H9 (cell line): ENCODE data around the gene FAM90A26. TPM values are rescaled to one million over a fixed set of nuclear protein-coding genes. Genes with fewer than 3 reads are reported as not detected.
"Not testable (repeated sequence)": the region's sequence is repeated elsewhere in the genome, so short reads cannot be mapped to it uniquely, and the experiment has no call there.

Source experiments
- DNase-seq: peaks from one replicate; pipeline ENCODE4 v3.0.0-alpha.2; 2017
- H2AFZ ChIP-seq: one replicate; pipeline ENCODE4 v1.6.1; 2013; ENCODE audit warnings: mild to moderate bottlenecking, low read length, control low read depth, moderate library complexity
- H2AK5ac ChIP-seq: 2 replicates; pipeline ENCODE4 v1.6.1; 2013; ENCODE audit warnings: low read length, control low read depth, mixed read lengths; ENCODE audit not compliant: insufficient read length
- H2BK120ac ChIP-seq: one replicate; pipeline ENCODE4 v1.6.1; 2013; ENCODE audit warnings: low read depth, mild to moderate bottlenecking, low read length, control low read depth, inconsistent platforms; ENCODE audit not compliant: poor library complexity, severe bottlenecking
- H2BK12ac ChIP-seq: 2 replicates; pipeline ENCODE4 v1.6.1; 2013; ENCODE audit warnings: low read length, control low read depth, mixed read lengths, low read depth; ENCODE audit not compliant: insufficient read length
- H2BK15ac ChIP-seq: 2 replicates; pipeline ENCODE4 v1.6.1; 2013; ENCODE audit warnings: low read depth, low read length, control low read depth
- H2BK20ac ChIP-seq: one replicate; pipeline ENCODE4 v1.6.1; 2013; ENCODE audit warnings: low read depth, mild to moderate bottlenecking, low read length, control low read depth, inconsistent platforms; ENCODE audit not compliant: poor library complexity, severe bottlenecking
- H2BK5ac ChIP-seq: 2 replicates; pipeline ENCODE4 v1.6.1; 2013; ENCODE audit warnings: low read length, control low read depth, mixed read lengths; ENCODE audit not compliant: insufficient read length
- H3K14ac ChIP-seq: 2 replicates; pipeline ENCODE4 v1.6.1; 2013; ENCODE audit warnings: low read length, control low read depth; ENCODE audit not compliant: insufficient read depth
- H3K18ac ChIP-seq: 2 replicates; pipeline ENCODE4 v1.6.1; 2013; ENCODE audit warnings: low read depth, mild to moderate bottlenecking, mixed read lengths, low read length, control low read depth; ENCODE audit not compliant: insufficient read length
- H3K23ac ChIP-seq: 2 replicates; pipeline ENCODE4 v1.6.1; 2013; ENCODE audit warnings: low read length, control low read depth, mixed read lengths, low read depth; ENCODE audit not compliant: insufficient read length
- H3K23me2 ChIP-seq: 2 replicates; pipeline ENCODE4 v1.6.1; 2013; ENCODE audit warnings: low read depth, mild to moderate bottlenecking, mixed read lengths, low read length, control low read depth; ENCODE audit not compliant: insufficient read length, poor library complexity, severe bottlenecking
- H3K27ac ChIP-seq: 2 replicates; pipeline ENCODE4 v1.5.1; 2013; ENCODE audit warnings: low read length, control low read depth, mixed read lengths, low read depth; ENCODE audit not compliant: insufficient read length
- H3K27me3 ChIP-seq: 2 replicates; pipeline ENCODE4 v1.6.1; 2013; ENCODE audit warnings: low read length, control low read depth, inconsistent platforms; ENCODE audit not compliant: insufficient read depth
- H3K4ac ChIP-seq: 2 replicates; pipeline ENCODE4 v1.6.1; 2013; ENCODE audit warnings: low read depth, mild to moderate bottlenecking, control low read depth, inconsistent platforms, low read length, moderate library complexity
- H3K4me1 ChIP-seq: 2 replicates; pipeline ENCODE4 v1.6.1; 2013; ENCODE audit warnings: low read length, control low read depth, inconsistent platforms; ENCODE audit not compliant: insufficient read depth
- H3K4me2 ChIP-seq: 2 replicates; pipeline ENCODE4 v1.6.1; 2013; ENCODE audit warnings: low read length, control low read depth, mixed read lengths; ENCODE audit not compliant: insufficient read length, insufficient read depth
- H3K56ac ChIP-seq: 2 replicates; pipeline ENCODE4 v1.6.1; 2013; ENCODE audit warnings: low read depth, mild to moderate bottlenecking, mixed read lengths, low read length, control low read depth; ENCODE audit not compliant: insufficient read length
- H3K79me1 ChIP-seq: 2 replicates; pipeline ENCODE4 v1.6.1; 2013; ENCODE audit warnings: low read depth, mild to moderate bottlenecking, moderate library complexity, low read length, control low read depth, inconsistent platforms; ENCODE audit not compliant: insufficient read depth, poor library complexity, severe bottlenecking
- H3K79me2 ChIP-seq: 2 replicates; pipeline ENCODE4 v1.6.1; 2013; ENCODE audit warnings: low read length, control low read depth, inconsistent platforms; ENCODE audit not compliant: insufficient read depth
- H3K9ac ChIP-seq: 2 replicates; pipeline ENCODE4 v1.6.1; 2013; ENCODE audit warnings: low read length, control low read depth, mixed read lengths; ENCODE audit not compliant: insufficient read length; ENCODE audit errors: extremely low read depth
- H3K9me3 ChIP-seq: one replicate; pipeline ENCODE4 v1.6.1; 2013; ENCODE audit warnings: low read depth, low read length, inconsistent platforms; ENCODE audit not compliant: control insufficient read depth
- H3T11ph ChIP-seq: one replicate; pipeline ENCODE4 v1.6.1; 2013; ENCODE audit warnings: mild to moderate bottlenecking, low read length, control low read depth, inconsistent platforms
- H4K20me1 ChIP-seq: one replicate; pipeline ENCODE4 v1.6.1; 2013; ENCODE audit not compliant: control insufficient read depth, insufficient read length, insufficient read depth
- H4K5ac ChIP-seq: 2 replicates; pipeline ENCODE4 v1.6.1; 2013; ENCODE audit warnings: low read depth, mild to moderate bottlenecking, mixed read lengths, low read length, control low read depth; ENCODE audit not compliant: insufficient read length
- H4K8ac ChIP-seq: replicated peaks from 2 replicates; pipeline ENCODE4 v1.6.1; 2013; ENCODE audit warnings: low read length, control low read depth, mixed read lengths, low read depth; ENCODE audit not compliant: insufficient read length
- H4K91ac ChIP-seq: 2 replicates; pipeline ENCODE4 v1.6.1; 2013; ENCODE audit warnings: low read depth, mild to moderate bottlenecking, moderate library complexity, mixed read lengths, low read length, control low read depth; ENCODE audit not compliant: insufficient read length
- H3K27ac Mint-ChIP-seq, 3 experiments: 2 replicates in 2 of 3; 3 replicates in 1 of 3; pipeline ENCODE4 v1.8.0; 2020 to 2021; ENCODE audit warnings: mixed read lengths in 3 of 3, mild to moderate bottlenecking in 1 of 3, moderate library complexity in 1 of 3
- H3K27me3 Mint-ChIP-seq: 2 replicates; pipeline ENCODE4 v1.8.0; 2021; ENCODE audit warnings: low read depth, mild to moderate bottlenecking, moderate library complexity, mixed read lengths
- H3K36me3 Mint-ChIP-seq, 3 experiments: 2 replicates in 2 of 3; 3 replicates in 1 of 3; pipeline ENCODE4 v1.8.0; 2020 to 2021; ENCODE audit warnings: low read depth in 3 of 3, mixed read lengths in 3 of 3; ENCODE audit not compliant: insufficient read depth in 1 of 3
- H3K4me1 Mint-ChIP-seq, 2 experiments: 2 replicates each; pipeline ENCODE4 v1.8.0; 2020; ENCODE audit warnings: mixed read lengths in 2 of 2
- H3K4me3 Mint-ChIP-seq, 2 experiments: 2 replicates in 1 of 2; 3 replicates in 1 of 2; pipeline ENCODE4 v1.8.0; 2020 to 2021; ENCODE audit warnings: mild to moderate bottlenecking in 2 of 2, mixed read lengths in 2 of 2, moderate library complexity in 1 of 2
- H3K9me3 Mint-ChIP-seq, 2 experiments: 2 replicates in 1 of 2; 3 replicates in 1 of 2; pipeline ENCODE4 v1.8.0; 2020; ENCODE audit warnings: mild to moderate bottlenecking in 2 of 2, mixed read lengths in 2 of 2, moderate library complexity in 1 of 2
- WGBS: extraction: QIAGEN DNeasy Blood & Tissue Kit; methylation state at CpG from one replicate; pipeline ENCODE4 v1.1.7; 2013; ENCODE audit warnings: missing lambda C conversion rate, low lambda C conversion rate, mixed read lengths; ENCODE audit not compliant: insufficient read length; ENCODE audit errors: extremely low coverage; 5-methylcytosine and 5-hydroxymethylcytosine counted together
- total RNA-seq: library from RNA; stranded (reverse); gene quantifications from 2 replicates; pipeline ENCODE4 v1.2.1, GENCODE V29; 2021

Gene FAM90A26
- total RNA-seq, 1 experiment from 2014 or later, result not detected

DNA sequence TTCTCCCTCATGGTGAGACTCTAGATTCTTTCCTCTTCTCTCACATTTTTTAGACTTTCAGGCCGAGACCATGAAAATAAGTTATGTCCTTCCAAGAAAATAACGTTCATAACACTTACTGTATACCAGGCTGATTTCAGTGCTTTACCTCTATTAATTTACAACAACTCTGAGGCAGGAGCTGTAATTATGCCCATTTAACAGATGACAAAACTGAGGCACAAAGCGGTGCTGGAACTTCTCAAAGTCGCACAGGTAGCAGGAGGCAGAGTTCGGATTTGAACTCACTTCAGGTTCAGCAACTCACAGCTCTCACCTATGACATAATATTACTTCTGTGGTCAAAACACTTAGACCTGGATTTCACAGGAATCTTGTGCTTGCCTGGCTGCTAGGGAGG is 36.2 kb upstream of the FAM90A26 start:
- not testable (repeated sequence) for H3K79me1 ChIP-seq, H3K4ac ChIP-seq, H3K9ac ChIP-seq, H4K5ac ChIP-seq, H3K27me3 Mint-ChIP-seq, H3K27ac Mint-ChIP-seq, H4K8ac ChIP-seq, H3K4me1 Mint-ChIP-seq, H2BK12ac ChIP-seq, H4K91ac ChIP-seq, H2BK15ac ChIP-seq, H3K4me2 ChIP-seq, H3K23ac ChIP-seq, H3K4me3 Mint-ChIP-seq, H2AK5ac ChIP-seq, H2BK120ac ChIP-seq, H3K23me2 ChIP-seq, H3K4me1 ChIP-seq, H3T11ph ChIP-seq, H3K9me3 ChIP-seq, H2BK5ac ChIP-seq, H4K20me1 ChIP-seq, H3K14ac ChIP-seq, H3K79me2 ChIP-seq, H3K27ac ChIP-seq, H3K56ac ChIP-seq, DNase-seq, H2AFZ ChIP-seq, H3K18ac ChIP-seq, H3K27me3 ChIP-seq, H2BK20ac ChIP-seq
- peaks cover 29 to 62% of the 10 kb centered on the region in 2 experiments for H3K9me3 Mint-ChIP-seq
- peaks cover 5 to 19% (median 14%) of the 10 kb centered on the region in 3 experiments; a peak in 6 of 7 replicates for H3K36me3 Mint-ChIP-seq
- WGBS, result no CpG with 5 or more reads among the region's 5 CpGs

DNA sequence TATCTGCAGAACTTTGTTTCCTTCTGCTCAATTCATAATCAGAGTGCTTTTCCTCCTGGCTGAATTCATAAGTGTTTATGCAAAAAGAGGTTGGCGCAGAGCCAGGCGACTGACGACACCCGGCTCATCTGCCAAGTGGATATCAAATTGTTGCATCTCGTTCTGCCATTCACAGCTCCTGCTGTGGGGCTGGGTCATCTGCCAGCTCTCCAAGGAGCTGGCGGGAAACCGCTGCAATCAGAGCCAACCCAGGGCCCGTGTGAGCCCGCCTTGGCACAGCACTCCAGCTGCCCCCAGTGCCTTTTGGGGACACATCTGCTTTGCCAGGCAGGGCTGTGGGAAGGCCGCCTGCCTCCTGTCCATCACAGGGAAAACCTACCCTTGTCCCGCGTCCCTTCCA is 35.7 kb upstream of the FAM90A26 start:
- H3K56ac ChIP-seq, H2BK20ac ChIP-seq, H2BK15ac ChIP-seq, H2BK120ac ChIP-seq, H3T11ph ChIP-seq, H3K18ac ChIP-seq, H3K23me2 ChIP-seq, H3K23ac ChIP-seq, H3K14ac ChIP-seq, H3K27me3 Mint-ChIP-seq, H3K4me1 Mint-ChIP-seq, H3K27ac ChIP-seq, H3K79me1 ChIP-seq, H2BK12ac ChIP-seq, H4K5ac ChIP-seq, H4K91ac ChIP-seq, H3K79me2 ChIP-seq, H3K4me1 ChIP-seq, H3K27ac Mint-ChIP-seq, H3K9ac ChIP-seq, H4K8ac ChIP-seq, H3K4me2 ChIP-seq, H3K27me3 ChIP-seq, H3K9me3 ChIP-seq, DNase-seq, H3K4me3 Mint-ChIP-seq, H2AK5ac ChIP-seq, H4K20me1 ChIP-seq, H3K4ac ChIP-seq, H2BK5ac ChIP-seq, H2AFZ ChIP-seq: not testable (repeated sequence)
- WGBS, result no CpG with 5 or more reads among the region's 12 CpGs
- Mint-ChIP-seq H3K9me3 (peaks cover 31 to 65% of the 10 kb centered on the region in 2 experiments), H3K36me3 (peaks cover 7 to 22% (median 16%) of the 10 kb centered on the region in 3 experiments; a peak in 6 of 7 replicates)
